Activated T-helper 9 cell treated with anti-CD3 and anti-CD28 coated beads, Interleukin-2, amount 50 U/mL, for 16 hours (primary cell): ENCODE results near the gene PRKCA.
"Not testable (repeated sequence)": the region's sequence is repeated elsewhere in the genome, so short reads cannot be mapped to it uniquely, and the experiment has no call there.

Experiments used
- DNase-seq: peaks from one replicate; pipeline ENCODE4 v3.0.0-alpha.2; 2020; ENCODE audit warnings: low read depth

PRKCA gene

DNA sequence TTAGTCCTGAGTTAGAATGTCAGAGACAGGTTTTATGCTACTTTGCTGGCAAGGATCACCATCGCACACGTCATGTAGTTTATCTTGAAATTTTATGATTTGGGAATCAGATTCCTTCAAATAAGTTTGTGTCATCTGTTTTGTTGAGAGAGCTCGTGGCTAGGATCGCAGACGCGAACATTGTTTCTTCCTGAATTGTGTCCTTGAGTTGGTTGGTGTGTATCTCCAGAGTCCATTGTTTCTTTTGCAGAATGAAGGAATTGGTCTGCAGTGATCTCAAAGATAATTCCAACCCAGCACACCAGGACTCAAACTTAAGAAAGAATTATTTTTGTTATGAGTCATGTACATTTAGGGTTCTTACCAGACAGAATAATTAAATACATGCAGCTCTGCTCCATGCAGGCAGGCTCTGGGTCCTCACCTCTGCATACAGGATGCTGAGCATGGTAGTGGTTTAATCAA lies 51.6 kb downstream of the PRKCA start:
- no peak for DNase-seq

DNA sequence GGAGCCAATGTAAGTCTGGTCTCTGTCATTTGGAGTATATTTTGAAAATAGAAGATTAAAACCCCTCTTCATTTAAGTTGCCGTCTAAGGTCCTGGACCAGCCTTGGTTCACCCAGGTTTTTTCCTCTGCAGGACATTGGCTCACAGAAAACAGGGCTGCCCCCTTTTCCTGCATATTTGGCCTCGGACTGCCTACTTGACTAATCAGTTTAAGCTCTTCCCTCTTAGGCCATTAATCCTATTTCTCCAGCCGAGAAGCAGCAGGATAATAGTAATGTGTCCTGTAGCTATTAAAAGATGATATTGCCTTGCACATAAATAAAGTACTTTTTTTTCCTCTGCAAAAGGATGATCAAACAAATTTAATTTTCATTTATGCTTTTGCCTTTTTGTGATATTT lies 52.1 kb downstream of the PRKCA start:
- DNase-seq: no peak

DNA sequence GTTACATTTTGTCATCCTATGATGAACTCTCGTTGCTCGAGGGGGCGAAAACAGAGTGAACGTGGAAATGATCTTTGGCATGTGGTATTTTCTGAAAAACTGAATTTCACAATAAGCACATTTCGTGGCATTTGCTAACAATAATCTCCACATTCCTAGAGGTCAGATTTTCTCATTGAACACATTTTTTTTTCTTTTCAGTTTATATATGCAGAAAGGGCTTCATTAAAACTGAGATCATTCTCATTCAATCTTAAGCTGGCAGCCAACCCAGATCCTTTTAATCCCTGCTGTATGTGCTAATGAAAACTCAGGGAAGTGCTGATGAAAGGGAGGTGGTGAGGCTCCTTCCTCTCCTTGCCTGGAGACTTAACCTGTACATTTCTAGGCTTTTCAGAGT lies 52.6 kb downstream of the PRKCA start:
- no peak for DNase-seq

DNA sequence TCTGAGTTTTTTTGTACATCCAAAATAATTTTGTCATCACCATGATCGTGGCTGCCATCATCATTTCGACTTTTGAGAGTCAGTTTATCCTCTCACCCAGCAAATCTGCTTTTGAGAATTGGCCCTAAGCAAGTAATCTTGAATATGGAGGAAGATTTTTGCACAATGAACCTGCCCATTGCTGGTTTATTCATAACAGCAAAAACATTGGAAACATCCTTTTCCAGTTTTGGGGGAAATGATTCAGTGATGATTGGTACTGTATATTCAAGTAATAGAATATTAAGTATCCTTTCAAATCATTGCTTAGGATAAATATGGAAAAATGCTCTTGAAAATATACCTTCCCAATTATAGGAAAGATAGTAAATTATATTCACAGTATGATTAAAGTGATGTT lies 53.1 kb downstream of the PRKCA start:
- no peak for DNase-seq

DNA sequence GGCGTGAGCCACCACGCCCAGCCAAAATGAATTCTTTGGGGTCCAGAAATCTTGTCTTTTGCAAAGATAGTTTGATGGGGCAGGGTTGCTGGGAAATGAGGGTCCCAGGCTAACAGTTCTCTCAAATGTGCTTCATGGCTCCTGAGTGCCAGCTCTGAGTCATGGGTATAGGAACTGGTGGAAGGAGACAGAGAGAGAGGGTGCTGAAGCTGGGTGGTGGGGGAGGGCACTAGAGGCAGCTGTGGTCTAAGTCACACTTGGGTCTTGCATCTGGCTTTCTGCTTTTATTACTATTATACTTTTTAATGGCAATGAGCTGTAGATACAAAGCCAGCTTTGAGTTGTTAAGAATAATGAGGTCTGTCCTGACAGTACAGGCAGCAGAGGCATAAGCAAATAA lies 54.6 kb downstream of the PRKCA start:
- DNase-seq: no peak

DNA sequence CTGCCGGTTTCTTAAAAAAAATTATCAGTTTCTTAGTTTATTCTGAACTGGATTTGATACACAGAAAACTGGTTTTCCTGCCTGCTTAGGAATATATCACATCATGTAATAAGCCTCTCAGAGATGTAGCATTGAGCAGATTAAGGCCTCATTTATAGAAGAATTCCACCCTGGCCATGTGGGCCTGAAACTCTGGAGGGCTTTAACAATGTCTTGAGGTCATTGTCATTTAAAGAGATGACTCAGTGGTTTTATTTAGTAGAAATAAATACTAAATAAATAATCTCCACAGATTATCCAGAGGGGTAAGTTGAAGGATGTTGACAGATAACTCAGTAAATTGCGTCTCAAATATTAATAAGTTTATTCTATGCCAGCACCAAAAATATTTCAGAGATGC lies 56.9 kb downstream of the PRKCA start:
- no peak for DNase-seq

DNA sequence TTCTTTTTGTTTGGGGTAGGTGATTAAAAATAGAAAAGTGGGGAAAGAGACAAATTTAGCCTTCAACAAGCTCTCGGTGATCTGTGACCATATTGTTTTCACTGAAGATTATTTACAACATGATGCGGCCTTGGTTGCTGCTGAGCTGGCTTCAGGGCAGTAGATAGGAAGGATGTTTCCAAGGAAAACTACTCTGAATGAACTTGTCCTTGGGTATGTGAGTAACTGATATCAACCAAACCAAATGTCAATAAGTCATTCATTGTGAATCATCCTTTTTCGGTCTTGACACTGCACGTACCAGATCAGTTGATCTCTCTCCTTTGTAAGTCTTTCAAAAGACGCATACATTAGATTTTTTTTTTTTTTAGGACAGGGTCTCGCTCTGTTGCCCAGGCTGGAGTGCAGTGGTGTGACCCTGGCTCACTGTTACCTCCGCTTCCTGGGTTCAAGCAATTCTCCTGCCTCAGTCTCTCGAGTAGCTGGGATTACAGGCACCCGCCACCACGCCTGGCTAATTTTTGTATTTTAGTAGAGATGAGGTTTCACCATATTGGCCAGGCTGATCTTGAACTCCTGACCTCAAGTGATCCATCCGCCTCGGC lies 58.6 kb downstream of the PRKCA start:
- not testable (repeated sequence) for DNase-seq

DNA sequence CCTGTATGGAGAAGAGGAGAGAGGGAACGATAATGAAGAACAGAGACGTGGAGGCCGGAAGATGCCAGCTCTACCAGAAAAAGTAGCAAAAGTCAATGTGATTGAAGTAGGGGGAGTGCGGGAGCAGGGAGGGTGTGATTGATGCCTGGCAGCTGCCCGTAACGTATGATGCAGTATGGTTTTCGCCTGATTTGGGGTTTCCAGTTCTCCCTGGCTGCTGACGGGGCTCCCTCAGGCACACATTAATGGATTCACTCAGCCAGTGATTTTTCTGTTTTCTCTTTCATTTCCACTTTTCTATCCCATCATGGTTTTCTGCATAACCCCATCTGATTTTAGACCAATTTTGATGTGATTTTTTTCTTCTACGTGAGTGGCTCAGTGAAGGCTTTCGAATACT lies 62.1 kb downstream of the PRKCA start:
- DNase-seq: no peak

DNA sequence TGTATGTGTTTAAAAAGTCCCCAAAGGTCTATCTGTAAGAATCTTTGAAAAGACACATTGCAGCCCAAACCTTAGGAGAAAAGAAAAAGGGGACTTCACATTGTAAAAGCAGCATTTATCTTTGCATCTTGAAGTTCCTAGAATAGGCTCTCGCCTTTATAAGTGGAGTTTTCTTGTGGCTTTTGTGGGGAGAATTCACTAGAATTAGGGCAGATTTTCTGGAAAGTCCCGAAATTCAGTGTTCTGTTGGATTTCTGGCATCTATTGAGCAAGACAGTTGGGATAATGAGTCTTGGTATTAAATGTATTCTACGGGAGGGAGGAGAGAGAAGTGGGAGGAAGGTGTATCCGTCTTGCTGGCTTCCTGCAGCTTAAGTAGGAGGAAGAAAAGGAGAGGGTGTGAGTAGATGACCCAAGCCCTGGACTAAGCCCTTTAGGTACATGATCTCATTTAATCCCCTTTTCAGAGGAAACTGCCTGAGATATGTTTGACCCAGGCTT lies 62.6 kb downstream of the PRKCA start:
- DNase-seq: no peak

DNA sequence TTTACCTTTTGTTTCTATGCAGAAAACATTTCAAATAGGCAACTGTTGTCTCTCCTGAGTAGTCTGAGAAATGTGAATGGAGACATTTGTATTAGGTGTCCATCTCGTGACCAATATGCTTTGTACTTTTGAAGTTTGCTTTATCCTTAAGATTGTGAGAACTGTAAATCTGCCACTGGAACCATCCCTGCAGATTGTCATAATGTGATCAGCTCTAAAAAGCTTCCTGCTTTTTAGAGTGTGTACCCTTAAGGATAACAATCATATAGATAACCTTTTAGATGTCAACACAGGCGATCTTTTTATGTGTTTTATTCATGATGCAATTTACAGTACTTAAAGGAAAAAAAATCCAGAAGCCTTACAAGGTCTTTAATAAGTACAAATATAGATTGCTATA lies 63.5 kb downstream of the PRKCA start:
- DNase-seq: no peak

DNA sequence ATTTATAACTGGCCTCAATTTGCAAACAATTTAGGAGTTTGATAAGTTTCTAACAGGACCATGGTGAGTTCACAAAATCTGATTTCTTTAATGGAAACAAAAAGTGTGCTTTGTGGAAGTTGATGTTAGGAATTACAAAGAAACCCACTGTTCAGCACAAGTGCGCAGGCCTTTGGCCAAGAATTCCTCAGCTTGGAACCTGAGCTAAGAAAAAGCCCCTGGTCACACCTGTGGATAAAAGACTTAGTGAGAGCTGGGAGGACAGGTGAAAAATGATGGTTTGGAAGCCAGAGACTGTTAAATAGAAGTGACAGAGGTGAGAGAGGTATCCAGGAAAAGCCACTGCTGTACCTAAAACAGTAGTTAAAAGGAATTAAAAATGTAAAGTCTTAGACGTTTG lies 64.7 kb downstream of the PRKCA start:
- DNase-seq: no peak

DNA sequence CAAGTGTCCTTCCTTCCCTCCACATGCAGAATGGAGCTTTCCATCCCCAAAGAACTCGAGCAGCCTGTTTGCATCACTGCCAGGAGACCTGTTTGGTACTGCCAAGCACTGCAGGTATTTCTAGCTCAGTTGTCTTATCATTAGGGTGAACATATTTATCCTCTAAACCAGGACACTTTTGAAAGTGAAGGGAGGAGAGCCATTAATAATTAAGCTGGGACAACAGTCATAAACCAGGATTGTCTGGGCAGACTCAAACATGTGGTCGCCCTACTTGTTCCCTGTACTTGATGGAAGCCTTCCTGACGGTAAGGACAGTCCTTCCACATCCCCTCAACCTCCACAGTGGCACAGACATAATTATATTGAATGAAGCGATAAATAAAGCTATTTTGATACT lies 67.4 kb downstream of the PRKCA start:
- no peak for DNase-seq

DNA sequence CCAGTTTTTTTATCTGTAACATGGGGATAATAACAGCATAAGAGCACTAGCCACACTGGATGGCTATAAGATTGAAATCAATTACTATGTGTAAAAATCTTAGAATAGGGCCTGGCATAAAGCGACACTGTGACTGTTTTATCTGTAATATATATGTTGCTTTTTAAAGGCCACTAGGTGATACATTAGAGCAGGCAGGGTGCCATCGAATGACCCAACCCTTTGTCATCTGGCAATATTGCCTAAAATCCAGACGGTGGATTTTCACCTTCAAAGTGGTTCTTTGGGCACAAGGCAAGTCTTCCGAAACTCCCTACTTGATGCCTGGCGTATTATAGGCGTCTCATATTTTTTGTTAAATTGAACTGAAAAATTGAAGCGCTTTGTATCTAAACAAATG lies 69.1 kb downstream of the PRKCA start:
- no peak for DNase-seq

DNA sequence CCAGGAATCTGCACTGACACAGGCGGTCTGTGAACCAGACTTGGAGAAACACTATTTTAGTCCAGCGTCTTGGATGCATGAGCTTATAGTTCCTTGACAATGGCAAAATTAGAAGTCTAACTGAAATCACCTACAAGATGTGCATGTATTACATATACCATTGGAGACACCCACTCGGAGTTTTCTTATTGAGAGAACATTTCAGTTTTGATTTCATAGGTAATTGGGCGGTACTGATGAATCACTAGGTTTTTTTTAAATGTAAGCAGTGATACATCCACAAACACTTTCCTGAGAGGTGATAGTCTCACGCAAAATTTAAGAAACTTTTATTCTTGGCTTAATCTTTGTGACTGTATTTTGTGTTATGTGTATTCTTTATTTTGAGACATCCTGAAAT lies 69.8 kb downstream of the PRKCA start:
- no peak for DNase-seq

DNA sequence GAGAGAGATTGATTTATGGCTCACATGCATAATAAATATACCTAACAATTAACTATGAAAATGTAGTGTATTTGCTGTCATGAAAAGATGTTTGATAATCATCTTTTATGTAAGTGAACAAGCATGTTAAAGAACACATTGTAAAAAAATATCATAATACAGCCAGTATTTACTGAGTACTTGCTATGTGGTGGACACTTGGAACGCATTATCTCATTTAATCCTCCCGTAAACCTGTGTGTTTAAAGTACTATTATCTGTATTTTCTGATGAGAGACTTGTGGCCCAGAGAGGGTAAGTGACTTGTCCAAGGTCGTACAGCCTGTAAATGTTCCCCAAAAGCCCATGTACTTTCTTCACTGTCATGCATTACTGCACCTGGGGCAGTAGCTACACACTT lies 70.7 kb downstream of the PRKCA start:
- DNase-seq: no peak

DNA sequence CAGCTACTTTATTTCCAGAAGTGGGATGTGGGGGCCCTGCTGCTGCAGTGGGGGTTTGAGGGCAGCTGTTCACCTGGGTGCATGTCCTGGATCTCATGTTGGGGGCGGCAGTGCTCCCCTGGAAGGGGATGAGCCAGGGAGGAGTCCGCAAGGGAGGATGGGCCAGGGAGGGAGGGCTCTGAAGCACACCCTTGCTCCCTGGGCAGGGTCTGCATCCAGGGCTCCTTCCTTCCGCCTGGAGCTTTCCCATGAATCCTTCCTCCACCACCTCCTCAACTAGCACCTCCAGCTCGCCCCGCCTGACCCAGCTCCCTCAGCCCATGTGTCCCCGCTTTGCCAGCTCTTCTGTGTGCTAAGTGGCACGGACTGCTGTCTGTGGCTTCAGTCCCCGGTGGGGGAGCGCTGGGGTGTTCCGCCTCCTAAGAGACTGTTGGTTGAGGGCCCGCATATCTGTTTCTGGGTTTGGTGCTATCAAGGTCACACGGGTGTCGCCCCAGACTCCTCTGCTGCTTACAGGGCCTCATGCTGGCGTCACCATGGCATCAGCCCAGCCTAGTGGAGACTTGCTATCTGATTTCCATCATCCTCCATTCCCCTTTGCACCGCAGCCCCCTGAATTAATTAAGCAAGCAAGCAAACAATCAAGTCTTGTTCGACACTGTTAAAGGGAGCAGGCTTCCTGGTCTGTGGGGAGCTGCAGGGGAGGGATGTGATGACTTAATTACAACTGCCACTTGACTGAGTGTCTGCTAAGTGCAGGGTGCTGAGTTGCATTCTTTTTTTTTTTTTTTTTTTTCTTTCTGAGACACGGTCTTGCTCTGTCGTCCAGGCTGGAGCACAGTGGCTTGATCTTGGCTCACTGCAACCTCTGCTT lies 71.8 kb downstream of the PRKCA start:
- DNase-seq: peak; percentile 9

DNA sequence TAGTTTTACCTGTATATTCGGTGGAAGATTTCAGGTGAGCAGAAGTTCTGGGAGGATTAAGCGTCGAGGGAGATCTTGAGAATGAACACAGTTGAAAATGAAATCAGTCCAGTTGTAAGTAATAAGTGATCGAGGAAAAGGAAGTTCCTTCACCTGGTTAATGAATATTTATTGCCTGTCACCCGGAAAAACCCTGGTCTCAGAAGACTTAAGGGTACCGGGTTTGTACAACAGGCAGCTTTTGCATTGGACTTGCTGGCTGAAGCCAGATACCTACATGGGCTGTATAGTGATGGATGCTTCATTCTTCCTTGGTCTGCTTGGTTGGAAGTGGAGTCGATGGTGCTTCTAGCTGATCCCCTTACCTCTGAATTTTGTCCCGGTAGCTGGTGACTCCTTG lies 72.7 kb downstream of the PRKCA start:
- DNase-seq: no peak

DNA sequence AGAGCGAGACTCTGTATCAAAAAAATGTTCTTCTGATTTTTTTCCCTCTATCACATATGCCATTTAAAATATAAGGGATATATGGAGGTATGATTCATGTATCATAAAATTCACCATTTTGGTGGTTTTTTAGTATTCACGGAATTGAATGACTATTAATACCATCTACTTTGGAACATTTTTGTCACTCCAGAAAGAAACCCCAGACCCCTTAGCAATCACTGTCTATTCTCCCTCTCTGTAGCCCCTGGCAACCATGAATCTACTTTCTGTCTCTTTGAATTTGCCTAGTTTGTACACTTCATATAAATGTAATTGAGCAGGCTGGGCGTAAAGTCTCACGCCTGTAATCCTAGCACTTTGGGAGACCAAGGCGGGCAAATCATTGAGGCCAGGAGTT lies 75.9 kb downstream of the PRKCA start:
- no peak for DNase-seq

DNA sequence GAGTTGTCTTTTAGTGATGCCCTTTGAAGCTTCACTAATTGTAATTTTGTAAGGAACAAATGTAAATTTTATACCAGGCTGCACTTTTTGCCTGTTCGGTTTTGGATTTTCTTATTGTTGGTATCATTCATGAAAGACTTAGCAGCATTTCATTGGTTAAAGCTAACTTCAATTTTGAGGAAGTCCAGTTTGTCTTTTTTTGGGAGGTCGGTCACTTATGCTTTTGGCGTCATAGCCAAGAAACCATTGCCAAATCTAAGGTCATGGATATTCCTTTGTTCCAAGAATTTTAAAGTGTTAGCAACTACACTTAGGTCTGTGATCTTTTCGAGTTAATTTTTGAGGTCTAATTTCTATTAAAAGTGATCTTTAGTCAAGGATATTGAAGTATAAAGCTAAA lies 77.1 kb downstream of the PRKCA start:
- no peak for DNase-seq

DNA sequence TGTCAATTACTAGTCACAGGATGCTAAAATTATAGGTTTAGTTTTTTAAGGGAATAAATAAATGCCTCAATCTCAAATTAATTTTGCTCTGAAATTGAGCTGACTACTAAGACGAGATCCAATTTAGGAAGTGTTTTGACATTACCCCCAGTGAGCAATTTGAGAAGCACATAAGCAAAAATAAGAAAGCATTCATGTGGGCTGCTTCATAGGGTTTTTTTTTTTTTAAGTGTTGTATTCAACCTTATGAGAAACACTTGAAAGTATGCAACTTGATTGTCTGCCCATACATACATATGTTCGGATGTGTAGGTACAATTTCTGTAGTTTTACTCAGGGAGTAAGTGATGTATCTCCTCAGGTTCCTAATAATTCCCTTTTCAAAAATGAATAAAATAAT lies 77.6 kb downstream of the PRKCA start:
- no peak for DNase-seq

DNA sequence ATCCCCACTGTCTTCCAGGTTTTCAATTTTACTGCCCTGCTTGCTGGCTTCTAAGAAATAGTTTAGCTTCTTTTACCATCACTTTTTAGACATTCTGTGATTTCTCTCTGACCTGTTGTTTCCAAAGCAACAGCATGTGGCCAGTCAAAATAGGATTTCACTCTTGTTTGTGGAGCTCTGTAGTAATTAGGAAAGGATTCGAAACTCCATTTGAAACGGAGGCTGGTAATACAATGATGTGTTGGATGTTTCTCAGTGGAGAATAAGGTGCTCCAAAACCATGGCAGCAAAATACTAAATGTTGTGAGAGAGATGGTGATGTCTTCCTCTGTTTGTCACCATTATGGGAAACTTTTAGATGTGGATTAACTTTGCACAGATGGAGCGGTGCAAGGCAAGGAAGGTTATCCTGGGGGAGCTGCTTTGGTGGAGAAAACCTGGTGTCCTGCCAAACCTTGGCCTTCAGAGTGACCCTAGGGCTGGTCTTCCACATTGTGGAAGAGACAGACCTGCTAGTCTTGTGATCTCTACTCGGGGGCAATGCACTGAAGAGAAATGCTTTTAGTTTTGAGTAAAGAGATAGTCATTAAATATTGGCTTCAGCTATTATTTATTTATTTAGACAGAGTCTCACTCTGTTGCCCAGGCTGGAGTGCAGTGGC lies 79.4 kb downstream of the PRKCA start:
- DNase-seq: no peak

DNA sequence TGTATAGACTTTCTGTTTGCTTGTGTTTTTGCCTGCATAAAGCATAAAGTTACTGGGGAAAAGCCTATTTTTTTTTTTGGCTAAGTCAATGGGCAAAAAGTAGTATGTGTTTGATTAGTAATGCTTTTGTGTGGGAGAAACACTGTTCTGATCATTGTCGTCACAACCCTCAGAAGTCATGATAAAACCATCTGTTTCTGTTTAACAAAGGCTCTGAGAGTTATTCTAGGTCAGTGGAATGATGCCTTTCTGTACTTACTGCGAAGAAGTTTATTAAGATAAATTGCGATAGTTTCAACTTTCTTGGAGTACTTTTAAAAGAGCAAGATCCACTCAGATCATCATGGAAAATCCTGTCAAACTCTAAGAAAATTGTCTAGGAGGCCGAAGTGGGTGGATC lies 80.9 kb downstream of the PRKCA start:
- no peak for DNase-seq
